Neuronal stem cell (in vitro differentiated cells): ENCODE results near the gene SLC17A4. TPM values are rescaled to one million over a fixed set of nuclear protein-coding genes. Genes with fewer than 3 reads are reported as not detected.

Experiments
- DNase-seq: peaks from one replicate; pipeline ENCODE4 v3.0.0-alpha.2; 2013; ENCODE audit warnings: low spot score
- H2AFZ ChIP-seq: one replicate; pipeline ENCODE4 v1.6.1; 2013; ENCODE audit warnings: mild to moderate bottlenecking, low read length, inconsistent platforms
- H2AK5ac ChIP-seq: 2 replicates; pipeline ENCODE4 v1.6.1; 2013; ENCODE audit warnings: low read depth, mild to moderate bottlenecking, inconsistent platforms, low read length, moderate library complexity, mixed read lengths
- H2BK120ac ChIP-seq: 2 replicates; pipeline ENCODE4 v1.6.1; 2013; ENCODE audit warnings: low read depth, mild to moderate bottlenecking, inconsistent platforms, low read length, moderate library complexity, mixed read lengths
- H2BK12ac ChIP-seq: one replicate; pipeline ENCODE4 v1.6.1; 2013; ENCODE audit warnings: low read length, inconsistent platforms
- H2BK15ac ChIP-seq: 2 replicates; pipeline ENCODE4 v1.6.1; 2013; ENCODE audit warnings: mild to moderate bottlenecking, low read length, inconsistent platforms, mixed read lengths
- H2BK5ac ChIP-seq: one replicate; pipeline ENCODE4 v1.6.1; 2013; ENCODE audit warnings: inconsistent platforms, mild to moderate bottlenecking, low read length, moderate library complexity
- H3K14ac ChIP-seq: one replicate; pipeline ENCODE4 v1.6.1; 2013; ENCODE audit warnings: low read length, inconsistent platforms
- H3K18ac ChIP-seq: 2 replicates; pipeline ENCODE4 v1.6.1; 2013; ENCODE audit warnings: low read length, inconsistent platforms
- H3K23ac ChIP-seq: 2 replicates; pipeline ENCODE4 v1.6.1; 2013; ENCODE audit warnings: low read depth, mild to moderate bottlenecking, mixed read lengths, low read length, inconsistent platforms; ENCODE audit not compliant: poor library complexity
- H3K27ac ChIP-seq: replicated peaks from 3 replicates; pipeline ENCODE4 v1.5.1; 2013; ENCODE audit warnings: low read length, inconsistent platforms
- H3K27me3 ChIP-seq, 3 experiments: 2 replicates each; pipeline ENCODE4 v1.6.1; 2013; ENCODE audit warnings: low read length in 3 of 3, mild to moderate bottlenecking in 2 of 3, inconsistent platforms in 1 of 3, low read depth in 1 of 3, mixed read lengths in 1 of 3, moderate library complexity in 1 of 3; ENCODE audit not compliant: control insufficient read depth in 3 of 3, insufficient read depth in 3 of 3
- H3K36me3 ChIP-seq, 2 donors: replicated peaks in 1 of 2; 2 replicates each; pipeline ENCODE4 v1.6.1; 2013; ENCODE audit warnings: low read length in 2 of 2; ENCODE audit not compliant: control insufficient read depth in 2 of 2, insufficient read depth in 2 of 2
- H3K4ac ChIP-seq: 2 replicates; pipeline ENCODE4 v1.6.1; 2013; ENCODE audit warnings: inconsistent platforms, mild to moderate bottlenecking, low read length, moderate library complexity
- H3K4me1 ChIP-seq, 2 donors: 1 replicate in 1 of 2; 2 replicates in 1 of 2; pipeline ENCODE4 v1.6.1; 2013; ENCODE audit warnings: low read length in 2 of 2, low read depth in 1 of 2; ENCODE audit not compliant: control insufficient read depth in 2 of 2, insufficient read depth in 1 of 2
- H3K4me2 ChIP-seq: one replicate; pipeline ENCODE4 v1.6.1; 2013; ENCODE audit warnings: mild to moderate bottlenecking, low read length, inconsistent platforms; ENCODE audit not compliant: insufficient read depth, poor library complexity, severe bottlenecking
- H3K4me3 ChIP-seq, 2 donors: 2 replicates each; pipeline ENCODE4 v1.5.1; 2013; ENCODE audit warnings: low read length in 2 of 2, mild to moderate bottlenecking in 2 of 2, inconsistent platforms in 1 of 2, moderate library complexity in 1 of 2
- H3K79me1 ChIP-seq: one replicate; pipeline ENCODE4 v1.6.1; 2013; ENCODE audit warnings: low read depth, mild to moderate bottlenecking, inconsistent platforms, low read length, moderate library complexity
- H3K9ac ChIP-seq: one replicate; pipeline ENCODE4 v1.6.1; 2013; ENCODE audit warnings: mild to moderate bottlenecking, low read depth, low read length, inconsistent platforms; ENCODE audit not compliant: poor library complexity
- H3K9me3 ChIP-seq, 2 donors: replicated peaks in 1 of 2; 2 replicates each; pipeline versions ENCODE3 to v1.6.1; 2013; ENCODE audit warnings: low read length in 2 of 2, mild to moderate bottlenecking in 2 of 2, inconsistent platforms in 1 of 2, low read depth in 1 of 2, mixed read lengths in 1 of 2, moderate library complexity in 1 of 2; ENCODE audit not compliant: control insufficient read depth in 2 of 2, insufficient read depth in 1 of 2
- H4K8ac ChIP-seq: one replicate; pipeline ENCODE4 v1.6.1; 2013; ENCODE audit warnings: low read depth, mild to moderate bottlenecking, inconsistent platforms, low read length, moderate library complexity
- H4K91ac ChIP-seq: one replicate; pipeline ENCODE4 v1.6.1; 2013; ENCODE audit warnings: low read length, low read depth, mild to moderate bottlenecking, inconsistent platforms; ENCODE audit not compliant: poor library complexity
- WGBS, 2 donors: extraction: QIAGEN DNeasy Blood & Tissue Kit; methylation state at CpG; one replicate each; pipeline ENCODE4 v1.1.7; 2013; ENCODE audit warnings: missing lambda C conversion rate in 2 of 2, mixed read lengths in 1 of 2; ENCODE audit not compliant: insufficient read length in 2 of 2, insufficient replicate concordance in 1 of 2; ENCODE audit errors: extremely low coverage in 2 of 2; 5-methylcytosine and 5-hydroxymethylcytosine counted together
- polyA plus RNA-seq, 2 experiments: library from polyadenylated mRNA; stranded (reverse); fragments of 200-250 nt; gene quantifications; one replicate each; pipeline ENCODE4 v1.2.3, GENCODE V29; 2013

Gene SLC17A4, protein sequence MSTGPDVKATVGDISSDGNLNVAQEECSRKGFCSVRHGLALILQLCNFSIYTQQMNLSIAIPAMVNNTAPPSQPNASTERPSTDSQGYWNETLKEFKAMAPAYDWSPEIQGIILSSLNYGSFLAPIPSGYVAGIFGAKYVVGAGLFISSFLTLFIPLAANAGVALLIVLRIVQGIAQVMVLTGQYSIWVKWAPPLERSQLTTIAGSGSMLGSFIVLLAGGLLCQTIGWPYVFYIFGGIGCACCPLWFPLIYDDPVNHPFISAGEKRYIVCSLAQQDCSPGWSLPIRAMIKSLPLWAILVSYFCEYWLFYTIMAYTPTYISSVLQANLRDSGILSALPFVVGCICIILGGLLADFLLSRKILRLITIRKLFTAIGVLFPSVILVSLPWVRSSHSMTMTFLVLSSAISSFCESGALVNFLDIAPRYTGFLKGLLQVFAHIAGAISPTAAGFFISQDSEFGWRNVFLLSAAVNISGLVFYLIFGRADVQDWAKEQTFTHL
- not detected for polyA plus RNA-seq (2013, experiment 1 of 2)
- polyA plus RNA-seq (2013, experiment 2 of 2) = not detected

DNA sequence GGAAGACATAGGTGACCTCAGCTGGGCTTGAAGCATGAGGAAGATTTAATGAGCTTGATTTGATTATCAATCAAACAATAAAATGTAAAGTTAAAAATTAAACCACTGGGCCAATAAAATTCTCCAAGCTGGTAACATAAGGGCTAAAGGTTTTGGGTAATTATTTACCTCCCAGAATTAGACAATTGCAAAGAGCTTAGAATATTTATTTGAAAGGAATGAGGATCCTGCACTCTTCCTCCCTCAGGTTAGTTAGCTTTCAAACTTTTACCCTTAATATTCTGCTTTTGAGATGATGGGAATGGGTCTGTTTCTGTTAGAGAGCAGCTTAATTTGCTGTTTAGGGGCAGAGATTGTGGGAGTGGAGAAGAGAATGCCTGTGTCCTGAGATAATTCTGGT, at the start of gene SLC17A4:
Gene SLC17A4 (plus strand): TSS at position 208 of the 400 bp plus-strand sequence. CDS start 7,221 bp downstream, outside the sequence.
- Histone ChIP-seq H3K9ac (no peak within 1 kb of the TSS), H3K18ac (no peak within 1 kb of the TSS), H3K9me3 (no peaks in the 10 kb centered on the region), H3K4me1 (no peaks in the 10 kb centered on the region), H2BK120ac (no peak within 1 kb of the TSS), H2BK5ac (no peak within 1 kb of the TSS), H3K23ac (no peak within 1 kb of the TSS), H4K8ac (no peak within 1 kb of the TSS), H3K36me3 (no peaks in the 10 kb centered on the region), H3K4me2 (no peak within 1 kb of the TSS), H2BK15ac (no peak within 1 kb of the TSS), H3K79me1 (no peaks in the 10 kb centered on the region), H3K14ac (no peak within 1 kb of the TSS), H2AK5ac (no peak within 1 kb of the TSS), H2AFZ (no peak within 1 kb of the TSS), H4K91ac (no peak within 1 kb of the TSS), H3K4me3 (no peak within 1 kb of the TSS), H2BK12ac (no peak within 1 kb of the TSS), H3K4ac (no peak within 1 kb of the TSS), H3K27ac (no peak within 1 kb of the TSS), H3K27me3 (no peaks in the 10 kb centered on the region)
- no peak for DNase-seq

DNA sequence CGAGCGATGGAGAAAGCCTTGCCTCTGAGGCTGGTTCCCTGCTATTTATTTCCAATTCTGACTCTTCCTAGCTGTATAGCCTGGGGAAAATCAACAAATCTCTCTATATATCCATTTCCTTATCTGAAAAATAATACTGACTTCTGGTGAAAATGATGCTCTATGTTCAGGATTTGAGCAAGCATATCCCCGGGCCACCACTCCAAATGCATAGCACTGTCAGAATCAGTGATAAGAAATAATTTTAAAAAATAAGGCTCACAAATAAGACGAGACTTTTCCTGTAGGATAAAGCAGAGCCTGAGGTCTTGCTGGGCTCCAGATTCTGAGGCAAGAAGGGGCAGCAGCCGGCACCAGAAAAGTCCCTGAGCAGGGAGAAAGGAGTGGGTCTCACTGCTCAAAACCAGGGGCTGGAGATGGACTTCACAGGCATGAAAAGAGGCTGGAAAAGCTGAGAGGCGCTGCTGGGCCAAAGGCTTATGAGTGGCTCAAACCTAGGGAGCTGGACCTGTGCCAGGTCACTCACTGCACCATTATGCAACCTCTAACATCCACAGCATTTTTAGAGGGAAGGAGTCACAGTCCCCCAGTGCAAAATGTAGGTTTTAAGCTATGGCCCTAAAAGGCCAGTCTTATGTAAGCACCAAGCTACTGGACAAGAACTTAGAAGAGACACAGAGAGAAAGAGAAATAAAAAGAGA, 48.1 kb upstream of the SLC17A4 start:
- H3K4me3 ChIP-seq = no peak overlapping the region
- H3K4me1 ChIP-seq = no peaks in the 10 kb centered on the region
- H3K79me1 ChIP-seq = no peaks in the 10 kb centered on the region
- no CpG with 5 or more reads among the region's 6 CpGs for WGBS, 2 donors
- no peak overlapping the region for H3K27ac ChIP-seq
- no peak overlapping the region for H2AK5ac ChIP-seq
- H2AFZ ChIP-seq = no peak overlapping the region
- H3K4me2 ChIP-seq = no peak overlapping the region
- no peak overlapping the region for H3K14ac ChIP-seq
- H2BK120ac ChIP-seq = no peak overlapping the region
- H2BK5ac ChIP-seq = no peak overlapping the region
- no peak overlapping the region for H3K4ac ChIP-seq
- no peak overlapping the region for H2BK15ac ChIP-seq
- H3K23ac ChIP-seq = no peak overlapping the region
- no peaks in the 10 kb centered on the region for H3K36me3 ChIP-seq
- H3K9me3 ChIP-seq = no peaks in the 10 kb centered on the region
- H3K18ac ChIP-seq = no peak overlapping the region
- H2BK12ac ChIP-seq = no peak overlapping the region
- H3K27me3 ChIP-seq = peaks cover 0 to 2% (median 0%) of the 10 kb centered on the region in 3 experiments
- no peak for DNase-seq
- H3K9ac ChIP-seq = no peak overlapping the region
- H4K8ac ChIP-seq = no peak overlapping the region
- no peak overlapping the region for H4K91ac ChIP-seq

DNA sequence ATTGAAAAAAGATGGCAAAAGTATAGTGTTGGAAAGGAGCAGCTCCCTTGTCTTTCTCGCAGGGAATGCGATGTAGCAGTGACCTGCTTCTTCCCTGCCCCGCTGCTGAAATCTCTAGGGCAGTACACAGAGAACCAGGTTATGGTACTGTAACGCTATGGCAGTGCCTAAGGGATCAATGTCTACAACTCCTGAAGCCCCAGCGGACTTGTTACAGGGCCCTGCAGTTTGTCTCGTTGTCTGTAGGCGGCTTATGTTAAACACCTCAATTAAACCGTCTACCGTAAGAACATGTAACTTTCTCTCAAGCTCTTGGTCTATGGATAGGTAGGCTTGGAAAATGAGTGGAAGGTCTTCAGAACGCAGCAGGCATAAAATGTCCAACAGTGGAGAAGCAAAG, 44.8 kb upstream of the SLC17A4 start:
- no CpG with 5 or more reads among the region's 10 CpGs for WGBS, 2 donors
- H4K91ac ChIP-seq = no peak overlapping the region

DNA sequence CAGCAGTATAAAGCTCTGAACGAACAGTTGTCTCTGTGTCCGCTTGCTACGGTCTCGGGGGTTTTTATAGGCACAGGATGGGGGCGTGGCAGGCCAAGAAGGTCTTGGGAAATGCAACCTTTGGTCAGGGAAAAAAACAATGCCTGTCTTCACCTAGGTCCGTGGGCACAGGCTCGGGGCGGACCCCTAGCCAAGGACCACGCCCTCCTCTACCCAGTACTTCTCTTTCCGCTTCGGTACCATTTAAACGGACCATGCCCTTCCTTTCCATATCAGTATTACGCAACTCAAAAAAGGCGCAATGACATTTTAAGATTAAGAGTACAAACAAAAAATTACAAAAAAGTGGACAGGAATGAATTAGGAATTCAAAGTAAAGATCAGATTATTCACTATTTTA, 44.3 kb upstream of the SLC17A4 start:
- H2BK15ac ChIP-seq = no peak overlapping the region
- no peaks in the 10 kb centered on the region for H3K79me1 ChIP-seq
- H3K9me3 ChIP-seq = no peaks in the 10 kb centered on the region
- H4K8ac ChIP-seq = no peak overlapping the region
- no peak overlapping the region for H3K27ac ChIP-seq
- H3K18ac ChIP-seq = no peak overlapping the region
- H2AK5ac ChIP-seq = no peak overlapping the region
- H2BK5ac ChIP-seq = no peak overlapping the region
- peaks cover 0 to 2% (median 0%) of the 10 kb centered on the region in 3 experiments for H3K27me3 ChIP-seq
- H3K36me3 ChIP-seq = no peaks in the 10 kb centered on the region
- H3K4me1 ChIP-seq = peaks cover 0 to 3% of the 10 kb centered on the region in 2 donors
- H3K9ac ChIP-seq = no peak overlapping the region
- H3K14ac ChIP-seq = no peak overlapping the region
- no peak overlapping the region for H3K4me2 ChIP-seq
- no peak overlapping the region for H2BK120ac ChIP-seq
- DNase-seq = no peak
- H4K91ac ChIP-seq = no peak overlapping the region
- no CpG with 5 or more reads among the region's 14 CpGs for WGBS, 2 donors
- H3K4ac ChIP-seq = no peak overlapping the region
- no peak overlapping the region for H2AFZ ChIP-seq
- H3K4me3 ChIP-seq = no peak overlapping the region
- H2BK12ac ChIP-seq = no peak overlapping the region
- no peak overlapping the region for H3K23ac ChIP-seq

More for the DNA sequence above, 44.8 kb upstream of the SLC17A4 start:
- Histone ChIP-seq H2BK15ac (no peak overlapping the region), H3K14ac (no peak overlapping the region), H3K4me2 (no peak overlapping the region), H3K36me3 (no peaks in the 10 kb centered on the region), H2BK12ac (no peak overlapping the region), H3K9ac (no peak overlapping the region), H3K4me3 (no peak overlapping the region), H3K9me3 (no peaks in the 10 kb centered on the region), H3K4me1 (peaks cover 0 to 3% of the 10 kb centered on the region in 2 donors), H3K27ac (no peak overlapping the region), H3K18ac (no peak overlapping the region), H3K23ac (no peak overlapping the region), H3K27me3 (peaks cover 0 to 2% (median 0%) of the 10 kb centered on the region in 3 experiments), H3K79me1 (no peaks in the 10 kb centered on the region), H2AK5ac (peak overlapping the region; percentile 28), H2BK5ac (no peak overlapping the region), H4K8ac (no peak overlapping the region), H2AFZ (no peak overlapping the region), H3K4ac (no peak overlapping the region), H2BK120ac (no peak overlapping the region)
- DNase-seq = no peak
